ENCODE results near the gene SLC8A1.

The SLC8A1 gene

DNA sequence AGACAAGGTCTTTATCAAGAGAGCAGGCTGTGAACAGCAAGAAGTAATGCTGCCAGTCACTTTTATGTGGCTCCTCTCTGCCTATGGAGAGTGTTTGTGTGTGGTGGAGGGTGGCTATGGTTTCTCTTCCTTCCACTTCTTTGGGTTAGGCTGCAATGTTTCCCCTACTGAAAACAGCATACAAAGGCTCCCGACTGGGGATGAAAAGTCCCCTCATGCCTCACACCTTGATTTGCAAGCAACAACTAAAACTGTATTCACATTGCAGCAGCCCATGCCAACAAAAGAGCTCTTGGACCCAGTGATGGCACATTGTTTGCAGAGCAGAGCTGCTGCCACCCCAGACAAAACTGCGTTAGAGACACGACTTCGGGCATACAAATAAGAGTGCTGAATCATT is 301.6 kb downstream of the SLC8A1 start:
- TF ChIP-seq OSR1 (CRISPR knock-in tag; IDR thresholded peaks at IDR 0.05) = no peak
- no peak for TF ChIP-seq GLIS3 (CRISPR knock-in tag; IDR thresholded peaks at IDR 0.05)
- TF ChIP-seq ZFP30 (CRISPR knock-in tag; IDR thresholded peaks at IDR 0.05) = no peak
- TF ChIP-seq, protein P1, sequence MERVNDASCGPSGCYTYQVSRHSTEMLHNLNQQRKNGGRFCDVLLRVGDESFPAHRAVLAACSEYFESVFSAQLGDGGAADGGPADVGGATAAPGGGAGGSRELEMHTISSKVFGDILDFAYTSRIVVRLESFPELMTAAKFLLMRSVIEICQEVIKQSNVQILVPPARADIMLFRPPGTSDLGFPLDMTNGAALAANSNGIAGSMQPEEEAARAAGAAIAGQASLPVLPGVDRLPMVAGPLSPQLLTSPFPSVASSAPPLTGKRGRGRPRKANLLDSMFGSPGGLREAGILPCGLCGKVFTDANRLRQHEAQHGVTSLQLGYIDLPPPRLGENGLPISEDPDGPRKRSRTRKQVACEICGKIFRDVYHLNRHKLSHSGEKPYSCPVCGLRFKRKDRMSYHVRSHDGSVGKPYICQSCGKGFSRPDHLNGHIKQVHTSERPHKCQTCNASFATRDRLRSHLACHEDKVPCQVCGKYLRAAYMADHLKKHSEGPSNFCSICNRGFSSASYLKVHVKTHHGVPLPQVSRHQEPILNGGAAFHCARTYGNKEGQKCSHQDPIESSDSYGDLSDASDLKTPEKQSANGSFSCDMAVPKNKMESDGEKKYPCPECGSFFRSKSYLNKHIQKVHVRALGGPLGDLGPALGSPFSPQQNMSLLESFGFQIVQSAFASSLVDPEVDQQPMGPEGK (CRISPR knock-in tag; IDR thresholded peaks at IDR 0.05; ENCODE audit: borderline replicate concordance) = no peak
- TF ChIP-seq ZC3H10 (CRISPR knock-in tag; IDR thresholded peaks at IDR 0.05) = no peak
- TF ChIP-seq, protein P2, sequence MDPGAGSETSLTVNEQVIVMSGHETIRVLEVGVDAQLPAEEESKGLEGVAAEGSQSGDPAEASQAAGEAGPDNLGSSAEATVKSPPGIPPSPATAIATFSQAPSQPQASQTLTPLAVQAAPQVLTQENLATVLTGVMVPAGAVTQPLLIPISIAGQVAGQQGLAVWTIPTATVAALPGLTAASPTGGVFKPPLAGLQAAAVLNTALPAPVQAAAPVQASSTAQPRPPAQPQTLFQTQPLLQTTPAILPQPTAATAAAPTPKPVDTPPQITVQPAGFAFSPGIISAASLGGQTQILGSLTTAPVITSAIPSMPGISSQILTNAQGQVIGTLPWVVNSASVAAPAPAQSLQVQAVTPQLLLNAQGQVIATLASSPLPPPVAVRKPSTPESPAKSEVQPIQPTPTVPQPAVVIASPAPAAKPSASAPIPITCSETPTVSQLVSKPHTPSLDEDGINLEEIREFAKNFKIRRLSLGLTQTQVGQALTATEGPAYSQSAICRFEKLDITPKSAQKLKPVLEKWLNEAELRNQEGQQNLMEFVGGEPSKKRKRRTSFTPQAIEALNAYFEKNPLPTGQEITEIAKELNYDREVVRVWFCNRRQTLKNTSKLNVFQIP (CRISPR knock-in tag; IDR thresholded peaks at IDR 0.05; ENCODE audit: borderline replicate concordance, low read depth) = no peak
- TF ChIP-seq ARNTL (CRISPR knock-in tag; IDR thresholded peaks at IDR 0.05; ENCODE audit: borderline replicate concordance, low read depth) = no peak
- TF ChIP-seq ISL1 (CRISPR knock-in tag; IDR thresholded peaks at IDR 0.05) = no peak
- TF ChIP-seq ZNF8 (CRISPR knock-in tag; IDR thresholded peaks at IDR 0.05) = no peak
- no peak for TF ChIP-seq CSDC2 (CRISPR knock-in tag; IDR thresholded peaks at IDR 0.05)
- TF ChIP-seq TOX (CRISPR knock-in tag; IDR thresholded peaks at IDR 0.05; ENCODE audit: borderline replicate concordance) = no peak
- TF ChIP-seq ZNF565 (CRISPR knock-in tag; conservative IDR thresholded peaks at IDR 0.05; ENCODE audit: low read depth) = no peak
- TF ChIP-seq, protein P3, sequence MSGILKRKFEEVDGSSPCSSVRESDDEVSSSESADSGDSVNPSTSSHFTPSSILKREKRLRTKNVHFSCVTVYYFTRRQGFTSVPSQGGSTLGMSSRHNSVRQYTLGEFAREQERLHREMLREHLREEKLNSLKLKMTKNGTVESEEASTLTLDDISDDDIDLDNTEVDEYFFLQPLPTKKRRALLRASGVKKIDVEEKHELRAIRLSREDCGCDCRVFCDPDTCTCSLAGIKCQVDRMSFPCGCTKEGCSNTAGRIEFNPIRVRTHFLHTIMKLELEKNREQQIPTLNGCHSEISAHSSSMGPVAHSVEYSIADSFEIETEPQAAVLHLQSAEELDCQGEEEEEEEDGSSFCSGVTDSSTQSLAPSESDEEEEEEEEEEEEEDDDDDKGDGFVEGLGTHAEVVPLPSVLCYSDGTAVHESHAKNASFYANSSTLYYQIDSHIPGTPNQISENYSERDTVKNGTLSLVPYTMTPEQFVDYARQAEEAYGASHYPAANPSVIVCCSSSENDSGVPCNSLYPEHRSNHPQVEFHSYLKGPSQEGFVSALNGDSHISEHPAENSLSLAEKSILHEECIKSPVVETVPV (CRISPR knock-in tag; IDR thresholded peaks at IDR 0.05) = no peak
- ATAC-seq = no peak

DNA sequence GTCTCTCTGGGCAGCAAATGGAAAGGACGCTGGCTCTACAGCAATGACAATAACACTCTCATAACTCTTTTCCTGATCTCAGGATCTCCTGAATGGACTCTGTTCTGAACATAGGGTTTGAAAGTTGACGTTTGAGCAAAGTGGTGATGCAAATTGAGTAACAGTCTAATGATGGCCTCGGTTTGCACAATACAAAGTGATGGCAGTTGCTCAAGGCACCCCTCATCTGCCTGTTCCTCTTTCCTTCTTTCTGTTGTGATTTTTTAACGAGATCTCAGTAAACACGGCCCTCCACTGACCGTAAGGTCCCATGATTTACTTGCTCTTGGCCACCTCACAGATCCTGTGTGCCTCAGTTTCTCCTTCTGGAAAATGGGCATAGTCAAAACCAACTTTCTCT is 303.6 kb downstream of the SLC8A1 start:
- ATAC-seq = no peak
- no peak for TF ChIP-seq ISL1 (CRISPR knock-in tag; IDR thresholded peaks at IDR 0.05)
- TF ChIP-seq OSR1 (CRISPR knock-in tag; IDR thresholded peaks at IDR 0.05) = no peak
- TF ChIP-seq ZFP3 (CRISPR knock-in tag; IDR thresholded peaks at IDR 0.05) = no peak
- TF ChIP-seq GLIS3 (CRISPR knock-in tag; IDR thresholded peaks at IDR 0.05) = no peak
- TF ChIP-seq, protein P3 (CRISPR knock-in tag; IDR thresholded peaks at IDR 0.05) = no peak
- TF ChIP-seq CSDC2 (CRISPR knock-in tag; IDR thresholded peaks at IDR 0.05) = no peak
- TF ChIP-seq RARB (CRISPR knock-in tag; IDR thresholded peaks at IDR 0.05) = no peak
- TF ChIP-seq ZNF8 (CRISPR knock-in tag; IDR thresholded peaks at IDR 0.05) = no peak
- TF ChIP-seq, protein P4, sequence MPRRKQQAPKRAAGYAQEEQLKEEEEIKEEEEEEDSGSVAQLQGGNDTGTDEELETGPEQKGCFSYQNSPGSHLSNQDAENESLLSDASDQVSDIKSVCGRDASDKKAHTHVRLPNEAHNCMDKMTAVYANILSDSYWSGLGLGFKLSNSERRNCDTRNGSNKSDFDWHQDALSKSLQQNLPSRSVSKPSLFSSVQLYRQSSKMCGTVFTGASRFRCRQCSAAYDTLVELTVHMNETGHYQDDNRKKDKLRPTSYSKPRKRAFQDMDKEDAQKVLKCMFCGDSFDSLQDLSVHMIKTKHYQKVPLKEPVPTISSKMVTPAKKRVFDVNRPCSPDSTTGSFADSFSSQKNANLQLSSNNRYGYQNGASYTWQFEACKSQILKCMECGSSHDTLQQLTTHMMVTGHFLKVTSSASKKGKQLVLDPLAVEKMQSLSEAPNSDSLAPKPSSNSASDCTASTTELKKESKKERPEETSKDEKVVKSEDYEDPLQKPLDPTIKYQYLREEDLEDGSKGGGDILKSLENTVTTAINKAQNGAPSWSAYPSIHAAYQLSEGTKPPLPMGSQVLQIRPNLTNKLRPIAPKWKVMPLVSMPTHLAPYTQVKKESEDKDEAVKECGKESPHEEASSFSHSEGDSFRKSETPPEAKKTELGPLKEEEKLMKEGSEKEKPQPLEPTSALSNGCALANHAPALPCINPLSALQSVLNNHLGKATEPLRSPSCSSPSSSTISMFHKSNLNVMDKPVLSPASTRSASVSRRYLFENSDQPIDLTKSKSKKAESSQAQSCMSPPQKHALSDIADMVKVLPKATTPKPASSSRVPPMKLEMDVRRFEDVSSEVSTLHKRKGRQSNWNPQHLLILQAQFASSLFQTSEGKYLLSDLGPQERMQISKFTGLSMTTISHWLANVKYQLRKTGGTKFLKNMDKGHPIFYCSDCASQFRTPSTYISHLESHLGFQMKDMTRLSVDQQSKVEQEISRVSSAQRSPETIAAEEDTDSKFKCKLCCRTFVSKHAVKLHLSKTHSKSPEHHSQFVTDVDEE (CRISPR knock-in tag; IDR thresholded peaks at IDR 0.05) = no peak
- no peak for TF ChIP-seq TOX (CRISPR knock-in tag; IDR thresholded peaks at IDR 0.05; ENCODE audit: borderline replicate concordance)
- no peak for TF ChIP-seq ARNTL (CRISPR knock-in tag; IDR thresholded peaks at IDR 0.05; ENCODE audit: borderline replicate concordance, low read depth)
- no peak for TF ChIP-seq ZNF70 (CRISPR knock-in tag; IDR thresholded peaks at IDR 0.05)

DNA sequence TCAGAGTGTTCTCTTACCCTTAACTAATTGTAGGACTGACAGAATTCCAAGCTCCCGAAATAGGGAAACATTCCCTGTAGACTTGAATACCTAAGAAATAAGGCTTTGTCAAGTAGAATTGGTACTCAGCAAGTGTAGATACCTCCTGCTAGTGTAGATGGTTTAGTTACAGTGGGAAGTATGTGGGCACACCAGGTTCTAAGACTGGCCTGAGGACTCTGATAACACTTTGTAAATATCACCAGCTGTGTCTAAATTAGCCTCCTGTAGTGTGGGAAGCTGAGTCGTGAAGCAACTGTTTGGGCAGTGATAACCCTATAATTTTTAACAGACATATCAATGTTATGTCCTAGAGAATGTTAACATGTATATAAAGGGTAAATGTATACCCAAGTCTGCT is 304.5 kb downstream of the SLC8A1 start:
- ATAC-seq = no peak
- TF ChIP-seq GLIS3 (CRISPR knock-in tag; IDR thresholded peaks at IDR 0.05) (no peak), TCF4 (CRISPR knock-in tag; IDR thresholded peaks at IDR 0.05; ENCODE audit: borderline replicate concordance) (no peak), RARB (CRISPR knock-in tag; IDR thresholded peaks at IDR 0.05) (no peak), PPARA (CRISPR knock-in tag; IDR thresholded peaks at IDR 0.05; ENCODE audit: borderline replicate concordance) (no peak), ZFP30 (CRISPR knock-in tag; IDR thresholded peaks at IDR 0.05) (no peak), ZNF565 (CRISPR knock-in tag; conservative IDR thresholded peaks at IDR 0.05; ENCODE audit: low read depth) (no peak), ZNF8 (CRISPR knock-in tag; IDR thresholded peaks at IDR 0.05) (no peak), ZC3H10 (CRISPR knock-in tag; IDR thresholded peaks at IDR 0.05) (no peak), BACH2 (CRISPR knock-in tag; IDR thresholded peaks at IDR 0.05; ENCODE audit: borderline replicate concordance) (no peak)
- TF ChIP-seq, protein P1 (CRISPR knock-in tag; IDR thresholded peaks at IDR 0.05; ENCODE audit: borderline replicate concordance) = no peak
- TF ChIP-seq, protein P2 (CRISPR knock-in tag; IDR thresholded peaks at IDR 0.05; ENCODE audit: borderline replicate concordance, low read depth) = no peak
- TF ChIP-seq, protein P4 (CRISPR knock-in tag; IDR thresholded peaks at IDR 0.05) = no peak

All from SK-N-SH treated with all-trans-retinoic acid at 6 μM for 48 hours (cell line).